GM08714 (cell line): ENCODE data around the gene PIGR.

Experiments
- H3K4me3 ChIP-seq: fragments of 200-500 bp; sonication (Bioruptor generic); 2 replicates; pipeline ENCODE4 v1.5.1; 2014; ENCODE audit warnings: mild to moderate bottlenecking, low read length, inconsistent platforms
- ZNF274 ChIP-seq: IDR thresholded peaks from 2 replicates; pipeline ENCODE4 v1.6.1; 2012; ENCODE audit warnings: mild to moderate bottlenecking, low read depth, low read length

Gene PIGR, protein sequence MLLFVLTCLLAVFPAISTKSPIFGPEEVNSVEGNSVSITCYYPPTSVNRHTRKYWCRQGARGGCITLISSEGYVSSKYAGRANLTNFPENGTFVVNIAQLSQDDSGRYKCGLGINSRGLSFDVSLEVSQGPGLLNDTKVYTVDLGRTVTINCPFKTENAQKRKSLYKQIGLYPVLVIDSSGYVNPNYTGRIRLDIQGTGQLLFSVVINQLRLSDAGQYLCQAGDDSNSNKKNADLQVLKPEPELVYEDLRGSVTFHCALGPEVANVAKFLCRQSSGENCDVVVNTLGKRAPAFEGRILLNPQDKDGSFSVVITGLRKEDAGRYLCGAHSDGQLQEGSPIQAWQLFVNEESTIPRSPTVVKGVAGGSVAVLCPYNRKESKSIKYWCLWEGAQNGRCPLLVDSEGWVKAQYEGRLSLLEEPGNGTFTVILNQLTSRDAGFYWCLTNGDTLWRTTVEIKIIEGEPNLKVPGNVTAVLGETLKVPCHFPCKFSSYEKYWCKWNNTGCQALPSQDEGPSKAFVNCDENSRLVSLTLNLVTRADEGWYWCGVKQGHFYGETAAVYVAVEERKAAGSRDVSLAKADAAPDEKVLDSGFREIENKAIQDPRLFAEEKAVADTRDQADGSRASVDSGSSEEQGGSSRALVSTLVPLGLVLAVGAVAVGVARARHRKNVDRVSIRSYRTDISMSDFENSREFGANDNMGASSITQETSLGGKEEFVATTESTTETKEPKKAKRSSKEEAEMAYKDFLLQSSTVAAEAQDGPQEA

DNA sequence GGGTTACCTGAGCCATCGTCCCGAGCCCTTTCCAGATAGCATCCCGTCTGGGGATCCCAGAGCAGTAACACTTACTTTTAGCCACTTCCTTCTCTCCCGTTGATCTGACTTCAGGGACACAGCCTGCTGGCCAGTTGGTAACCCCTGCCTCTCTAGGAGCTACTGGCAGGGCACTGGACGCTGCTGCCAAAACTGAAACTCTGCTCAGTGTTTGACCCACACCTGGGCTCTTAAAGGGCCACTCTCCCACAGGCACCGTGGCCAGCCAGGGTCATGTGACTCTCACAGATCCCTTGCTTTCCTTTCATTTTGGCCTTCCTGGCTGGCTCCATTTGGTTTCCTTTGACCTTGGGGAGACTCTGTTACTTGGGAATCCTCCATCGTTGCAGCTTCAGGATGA is at the start of gene PIGR:
Gene PIGR (minus strand): TSS at position 206 of the 400 bp plus-strand sequence. CDS start 5,935 bp downstream, outside the sequence.
- TF ChIP-seq ZNF274 = no peak
- H3K4me3 ChIP-seq = no peak within 1 kb of the TSS

DNA sequence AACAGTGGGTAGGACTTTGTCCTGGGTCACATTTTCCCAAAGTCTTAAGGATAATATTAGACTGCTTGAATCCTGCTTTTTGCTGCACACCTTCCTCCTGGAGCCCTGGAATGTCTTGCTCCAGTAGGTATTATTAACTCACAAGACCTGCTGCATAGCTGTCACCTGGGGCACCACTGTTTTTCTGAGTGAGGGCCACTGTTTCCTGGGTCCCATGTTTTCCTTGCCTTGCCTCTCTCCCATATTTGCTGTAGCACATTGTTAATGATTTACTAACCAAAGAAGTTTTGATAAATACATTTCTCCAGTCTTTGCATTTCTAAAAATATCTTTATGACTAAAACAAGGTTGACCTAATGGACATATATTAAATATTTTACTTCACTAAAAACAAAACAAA is 46.5 kb upstream of the PIGR start:
- no peak for TF ChIP-seq ZNF274
- H3K4me3 ChIP-seq = no peak overlapping the region

DNA sequence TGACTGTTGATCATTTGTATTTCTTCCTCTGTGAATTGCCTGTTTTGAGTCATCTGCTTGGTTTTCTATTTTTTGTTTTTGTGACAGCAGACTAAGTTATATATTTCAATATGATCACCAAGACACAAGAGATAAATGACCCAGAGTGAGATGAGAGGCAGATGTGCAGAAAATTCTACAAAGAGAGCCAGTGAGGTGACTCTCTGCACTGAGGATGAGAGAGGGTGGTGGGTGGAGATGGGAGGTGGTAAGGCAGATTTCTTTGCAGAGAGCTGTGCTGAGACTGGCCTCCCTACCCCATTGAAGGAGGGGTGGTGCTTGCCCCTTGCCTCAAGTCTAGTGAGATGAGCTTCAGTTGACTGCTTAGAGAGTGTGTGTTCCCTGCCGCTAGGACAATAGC is 41.6 kb upstream of the PIGR start:
- H3K4me3 ChIP-seq = no peak overlapping the region
- TF ChIP-seq ZNF274 = no peak

DNA sequence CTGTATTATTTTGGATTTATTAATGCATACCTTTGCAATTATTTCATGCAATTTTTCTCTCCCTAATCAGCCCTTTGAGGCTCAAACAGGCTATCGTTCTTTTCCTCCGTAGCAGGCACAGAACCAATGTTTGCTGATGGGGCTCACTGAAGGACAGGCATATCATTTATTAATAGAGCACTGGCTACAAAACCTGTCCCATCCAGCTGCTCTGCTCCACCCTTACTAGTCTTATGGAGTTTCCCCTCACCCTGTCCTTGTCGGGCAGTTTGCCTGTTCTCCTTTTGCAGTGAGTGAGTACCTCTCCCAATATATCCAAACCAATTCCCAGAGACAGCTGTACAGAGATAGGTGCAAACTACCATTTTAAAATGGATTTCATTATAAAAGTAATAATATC is 40.6 kb upstream of the PIGR start:
- H3K4me3 ChIP-seq = no peak overlapping the region
- TF ChIP-seq ZNF274 = no peak

DNA sequence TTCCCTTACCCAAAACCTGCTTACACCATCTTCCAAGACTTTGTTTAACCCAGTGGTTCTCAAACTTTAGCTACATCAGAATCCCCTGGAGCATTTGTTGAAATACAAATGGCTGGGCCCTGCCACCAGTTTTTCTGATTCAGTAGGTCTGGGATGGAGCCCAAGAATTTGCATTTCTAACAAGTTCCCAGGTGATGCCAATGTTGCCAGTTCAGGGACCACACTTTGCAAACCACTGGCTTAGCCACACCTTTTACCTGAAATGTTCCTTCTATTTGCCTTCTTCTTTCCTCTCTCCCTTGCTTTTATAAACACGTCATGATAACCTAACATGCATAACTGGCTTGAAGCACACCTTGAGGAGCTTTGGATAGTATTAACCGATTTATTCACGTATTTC is 40.1 kb upstream of the PIGR start:
- TF ChIP-seq ZNF274 = no peak
- H3K4me3 ChIP-seq = no peak overlapping the region

DNA sequence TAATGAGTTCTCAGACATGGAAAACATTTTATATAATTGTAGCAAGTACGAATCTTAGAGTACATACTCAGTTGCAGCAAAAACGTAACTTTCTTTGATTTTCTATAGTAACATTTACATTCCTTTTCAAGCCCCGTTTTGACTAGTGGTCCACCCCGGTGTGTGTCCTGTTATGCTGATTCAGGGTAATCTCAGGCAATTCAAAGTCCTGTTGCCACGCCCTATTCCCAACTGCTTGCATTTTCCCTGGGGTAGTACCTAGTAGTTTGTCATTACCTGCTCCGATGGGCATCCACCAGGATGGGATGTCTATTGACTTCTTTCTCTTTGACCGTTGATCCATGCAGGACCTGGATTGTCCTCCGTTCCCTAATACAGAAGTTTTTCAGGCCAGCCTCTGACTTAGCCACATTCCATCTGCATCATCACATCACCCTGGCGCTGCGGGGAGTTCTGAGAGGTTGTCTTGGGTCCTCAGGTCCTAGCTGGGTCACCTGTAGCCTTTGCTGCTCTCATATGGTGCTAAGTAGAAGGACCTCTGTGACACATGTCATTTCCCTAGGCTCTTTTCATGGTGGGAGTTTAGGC is 39.0 kb upstream of the PIGR start:
- H3K4me3 ChIP-seq = no peak overlapping the region
- no peak for TF ChIP-seq ZNF274

DNA sequence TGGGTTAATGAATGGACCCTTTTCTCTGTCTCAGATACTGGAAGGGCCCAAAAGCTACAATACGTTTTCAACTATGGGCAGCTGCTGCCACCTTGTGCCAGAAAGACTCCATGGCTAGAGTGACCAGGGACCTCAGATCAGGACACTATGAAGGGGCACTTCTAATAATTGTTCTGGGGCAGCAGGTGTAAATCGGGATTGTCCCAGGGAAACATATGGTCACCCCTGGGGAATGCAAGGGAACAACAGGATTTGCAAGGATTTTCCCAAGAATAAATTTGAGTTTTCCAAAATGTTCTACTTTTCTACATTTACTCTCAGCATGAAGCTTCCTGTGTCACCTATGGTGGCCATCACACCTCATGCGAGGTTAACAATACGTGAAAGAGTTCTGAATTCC is 36.0 kb upstream of the PIGR start:
- TF ChIP-seq ZNF274 = no peak

DNA sequence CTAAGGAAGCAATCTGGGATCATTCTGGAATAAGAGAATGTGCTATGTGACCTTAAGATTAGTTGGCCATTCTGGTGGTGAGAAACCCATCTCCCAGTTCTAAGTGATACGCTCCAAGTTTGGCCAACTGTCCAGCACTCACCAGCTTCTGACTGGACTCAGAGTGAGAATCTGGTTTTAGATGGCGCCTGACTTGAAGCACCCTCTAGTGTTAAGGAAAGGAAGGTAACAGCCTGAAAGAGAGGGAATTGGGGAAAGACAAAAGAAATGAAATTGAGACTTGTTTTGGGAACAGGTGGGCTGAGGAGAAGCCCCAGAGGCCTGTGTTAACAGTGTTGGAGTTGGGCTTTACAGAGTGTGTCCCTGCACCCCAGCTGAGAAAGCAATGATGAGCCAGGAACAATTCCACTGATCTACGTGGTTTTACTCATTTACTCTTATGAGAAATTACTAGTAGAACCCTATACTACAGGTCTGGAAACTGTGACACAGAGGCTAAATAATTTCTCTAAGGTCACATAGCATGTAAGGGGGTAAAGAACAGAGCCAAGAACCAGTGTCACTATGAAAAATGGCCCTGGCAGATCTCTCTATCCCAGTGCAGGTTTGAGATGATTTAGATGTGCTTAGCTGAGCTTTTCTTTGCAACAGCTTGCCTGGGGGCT is 33.2 kb upstream of the PIGR start:
- no peak overlapping the region for H3K4me3 ChIP-seq
- no peak for TF ChIP-seq ZNF274

More for the DNA sequence above, 36.0 kb upstream of the PIGR start:
- H3K4me3 ChIP-seq = no peak overlapping the region

DNA sequence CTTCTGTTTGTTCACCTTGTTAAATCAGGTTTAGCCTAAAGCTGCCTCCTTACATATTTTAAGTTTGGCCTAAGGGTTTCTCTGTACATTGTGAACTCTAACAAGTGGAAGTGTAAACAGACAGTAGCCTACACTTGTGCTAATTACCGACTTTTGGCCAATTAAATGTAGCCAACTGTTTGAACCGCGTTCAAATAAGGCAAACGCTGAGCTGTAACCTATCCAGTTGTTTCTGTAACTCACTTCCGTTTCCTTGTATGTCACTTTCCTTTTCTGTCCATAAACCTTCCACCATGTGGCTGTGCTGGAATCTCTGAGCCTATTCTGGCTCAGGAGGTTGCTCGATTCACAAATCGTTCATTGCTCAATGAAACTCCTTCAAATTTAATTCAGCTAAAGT is 32.0 kb upstream of the PIGR start:
- H3K4me3 ChIP-seq = no peak overlapping the region
- TF ChIP-seq ZNF274 = no peak

DNA sequence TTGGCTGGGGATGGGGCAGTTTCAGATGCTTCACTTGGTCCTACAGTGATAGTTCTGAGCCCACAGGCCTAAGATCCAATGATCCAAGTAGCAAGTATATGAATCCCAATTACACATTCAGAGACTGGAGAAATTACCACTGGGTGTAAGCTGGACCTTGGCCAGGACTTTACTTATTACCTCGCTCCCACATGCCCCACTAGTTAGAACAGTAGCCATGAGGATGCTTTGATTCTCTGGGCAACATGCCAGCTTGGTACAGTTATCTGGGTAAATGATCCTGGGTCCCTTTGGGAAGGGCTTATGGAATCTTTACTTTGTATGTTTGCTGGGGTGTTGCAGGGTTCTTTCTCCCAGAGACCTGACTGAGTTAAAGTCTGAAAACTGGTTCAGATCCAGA is 29.0 kb upstream of the PIGR start:
- TF ChIP-seq ZNF274 = no peak

DNA sequence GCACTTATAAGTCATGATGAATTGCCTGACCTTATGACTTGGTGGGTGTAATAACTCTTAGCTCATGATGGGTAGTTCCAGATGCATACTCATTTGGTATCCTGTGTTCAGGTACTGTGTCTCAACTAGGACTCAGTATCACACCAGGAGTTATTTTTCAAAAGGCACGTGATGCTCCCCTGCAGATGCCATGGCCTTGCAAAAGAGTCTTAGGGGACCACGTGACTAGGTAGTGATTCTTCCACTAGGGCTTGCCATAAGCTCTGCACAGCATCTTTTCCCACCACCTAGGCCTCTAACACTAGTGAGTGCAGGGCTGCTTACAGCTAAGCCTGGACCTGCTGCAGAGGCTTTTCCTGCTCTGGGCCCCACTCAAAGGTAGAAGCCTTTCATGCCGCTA is 27.9 kb upstream of the PIGR start:
- TF ChIP-seq ZNF274 = no peak
- no peak overlapping the region for H3K4me3 ChIP-seq

More for the DNA sequence above, 29.0 kb upstream of the PIGR start:
- H3K4me3 ChIP-seq = no peak overlapping the region

DNA sequence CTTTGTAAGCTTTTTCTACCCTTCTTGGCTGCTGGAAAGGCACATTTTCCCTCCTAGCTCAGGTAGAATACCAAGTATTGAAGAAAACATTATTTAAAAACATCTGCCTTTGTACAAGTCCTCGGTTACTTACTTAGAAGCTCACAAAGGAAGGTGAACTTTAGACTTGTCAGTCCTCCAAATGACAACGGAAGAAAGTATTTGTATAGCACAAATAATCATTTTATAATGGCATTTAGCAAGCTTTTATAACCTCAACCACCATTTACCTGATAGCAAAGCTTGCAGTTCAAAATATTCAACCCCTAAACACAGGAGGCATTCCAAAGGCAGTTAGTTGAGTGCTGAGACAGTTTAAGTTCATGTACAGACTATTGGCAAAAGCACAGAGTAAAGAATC is 26.5 kb upstream of the PIGR start:
- no peak overlapping the region for H3K4me3 ChIP-seq
- no peak for TF ChIP-seq ZNF274

DNA sequence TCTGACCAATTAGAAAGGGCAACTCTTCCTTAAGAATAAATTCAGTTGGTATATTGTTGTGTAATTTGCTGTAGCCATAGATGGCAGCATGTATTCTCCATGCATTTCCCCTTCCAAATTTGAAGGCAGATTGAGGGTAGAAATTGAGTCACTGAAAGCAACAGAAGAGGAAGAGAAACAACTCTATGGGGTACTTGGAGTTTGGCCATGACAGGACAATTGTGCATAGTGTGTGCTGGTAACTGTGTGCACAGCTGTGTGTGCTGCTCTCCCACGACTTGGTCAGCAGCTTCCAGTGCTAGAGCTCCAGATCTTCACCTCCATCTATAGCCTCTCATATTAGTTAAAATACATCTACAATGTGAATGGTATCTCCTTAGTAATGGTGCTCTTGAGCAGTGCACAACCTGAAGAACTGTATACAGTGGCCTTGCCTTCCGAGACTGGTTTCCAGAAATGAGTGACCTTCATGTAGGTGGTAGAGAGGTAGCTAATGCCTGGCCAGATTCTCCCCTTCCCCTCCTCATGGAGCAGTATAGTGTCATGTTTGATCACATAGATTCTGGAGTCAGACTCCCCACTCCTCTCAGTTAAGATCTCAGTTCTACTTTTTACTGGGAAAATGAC is 24.9 kb upstream of the PIGR start:
- TF ChIP-seq ZNF274 = no peak
- no peak overlapping the region; the same call in 1 of the 2 replicates for H3K4me3 ChIP-seq

DNA sequence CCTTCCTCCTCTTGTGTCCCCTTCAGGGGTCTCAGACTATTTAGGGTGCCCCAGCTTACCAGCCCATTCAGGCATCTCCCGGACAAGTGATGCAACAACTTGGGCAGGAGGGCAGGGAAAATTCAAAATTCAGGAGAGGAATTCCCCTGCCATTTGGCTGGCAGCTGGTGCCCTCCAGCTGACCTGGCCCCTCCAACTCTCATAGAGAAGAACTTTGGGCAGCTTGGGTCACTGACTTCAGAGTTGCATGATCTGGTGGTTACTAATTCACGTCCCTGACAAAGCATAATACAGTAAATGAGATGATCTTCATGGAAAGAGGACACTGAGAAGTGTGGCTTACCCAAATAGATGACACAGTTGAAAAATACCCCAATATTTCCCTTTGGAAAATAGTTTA is 24.2 kb upstream of the PIGR start, which contains the start of gene FCAMR:
Gene FCAMR (minus strand): TSS at position 15 of the 400 bp plus-strand sequence. CDS start 335 bp downstream, outside the sequence.
- no peak within 1 kb of the TSS; the same call in 1 of the 2 replicates for H3K4me3 ChIP-seq
- no peak for TF ChIP-seq ZNF274
